ENCODE data around the gene RAB3GAP1.

The RAB3GAP1 gene

DNA sequence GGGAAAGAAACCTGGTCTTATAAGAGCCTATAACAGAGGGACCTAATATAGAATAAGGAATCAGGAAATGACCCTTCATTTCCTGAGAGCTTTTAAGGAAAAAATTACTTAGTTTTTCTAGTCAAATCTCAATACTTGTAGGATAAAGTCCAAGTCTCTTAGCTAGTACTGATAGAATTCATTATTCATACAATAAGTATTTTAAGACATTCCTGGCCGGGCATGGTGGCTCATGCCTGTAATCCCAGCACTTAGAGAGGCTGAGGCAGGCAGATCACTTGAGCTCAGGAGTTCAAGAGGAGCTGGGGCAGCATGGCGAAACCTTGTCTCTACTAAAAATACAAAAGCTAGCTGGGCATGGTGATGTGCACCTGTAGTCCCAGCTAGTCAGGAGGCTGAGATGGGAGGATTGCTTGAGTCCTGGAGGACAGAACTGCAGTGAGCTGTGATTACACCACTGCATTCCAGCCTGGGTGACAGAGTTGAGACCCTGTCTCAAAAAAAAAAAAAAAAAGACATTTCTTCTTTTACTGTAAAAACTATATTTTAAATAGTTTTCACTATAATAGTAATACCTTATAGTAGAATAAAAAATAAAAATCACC, 3.2 kb downstream of the RAB3GAP1 start:
- no peak for DNase-seq (ENCODE audit: low read depth)
- no peak overlapping the region for H3K4me3 ChIP-seq (ENCODE audit: low read depth, low read length)
- TF ChIP-seq, protein P1, sequence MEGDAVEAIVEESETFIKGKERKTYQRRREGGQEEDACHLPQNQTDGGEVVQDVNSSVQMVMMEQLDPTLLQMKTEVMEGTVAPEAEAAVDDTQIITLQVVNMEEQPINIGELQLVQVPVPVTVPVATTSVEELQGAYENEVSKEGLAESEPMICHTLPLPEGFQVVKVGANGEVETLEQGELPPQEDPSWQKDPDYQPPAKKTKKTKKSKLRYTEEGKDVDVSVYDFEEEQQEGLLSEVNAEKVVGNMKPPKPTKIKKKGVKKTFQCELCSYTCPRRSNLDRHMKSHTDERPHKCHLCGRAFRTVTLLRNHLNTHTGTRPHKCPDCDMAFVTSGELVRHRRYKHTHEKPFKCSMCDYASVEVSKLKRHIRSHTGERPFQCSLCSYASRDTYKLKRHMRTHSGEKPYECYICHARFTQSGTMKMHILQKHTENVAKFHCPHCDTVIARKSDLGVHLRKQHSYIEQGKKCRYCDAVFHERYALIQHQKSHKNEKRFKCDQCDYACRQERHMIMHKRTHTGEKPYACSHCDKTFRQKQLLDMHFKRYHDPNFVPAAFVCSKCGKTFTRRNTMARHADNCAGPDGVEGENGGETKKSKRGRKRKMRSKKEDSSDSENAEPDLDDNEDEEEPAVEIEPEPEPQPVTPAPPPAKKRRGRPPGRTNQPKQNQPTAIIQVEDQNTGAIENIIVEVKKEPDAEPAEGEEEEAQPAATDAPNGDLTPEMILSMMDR (IDR thresholded peaks at IDR 0.05; ENCODE audit: low read depth, low read length, missing control alignments) = no peak

DNA sequence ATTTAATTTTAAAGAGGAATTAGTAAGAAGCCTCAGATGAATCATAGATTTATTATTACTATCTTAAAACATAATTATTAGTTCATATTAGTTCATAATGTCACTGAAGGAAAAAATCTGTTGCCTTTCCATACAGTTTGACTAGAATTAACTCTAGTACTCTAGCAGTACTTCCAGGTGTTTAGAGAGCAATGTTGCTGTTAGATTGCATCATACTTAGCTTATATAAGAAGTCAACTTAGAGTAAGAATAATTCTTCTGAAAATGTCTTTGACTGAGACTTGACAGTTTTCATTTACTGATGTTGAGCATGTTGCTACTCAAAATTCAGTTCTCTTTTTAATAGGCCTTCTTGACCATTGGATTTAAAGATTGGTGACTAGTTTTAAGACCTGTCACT, 4.7 kb downstream of the RAB3GAP1 start:
- H3K4me3 ChIP-seq (ENCODE audit: low read depth, low read length) = no peak overlapping the region
- DNase-seq (ENCODE audit: low read depth) = no peak
- TF ChIP-seq, protein P1 (IDR thresholded peaks at IDR 0.05; ENCODE audit: low read depth, low read length, missing control alignments) = no peak

DNA sequence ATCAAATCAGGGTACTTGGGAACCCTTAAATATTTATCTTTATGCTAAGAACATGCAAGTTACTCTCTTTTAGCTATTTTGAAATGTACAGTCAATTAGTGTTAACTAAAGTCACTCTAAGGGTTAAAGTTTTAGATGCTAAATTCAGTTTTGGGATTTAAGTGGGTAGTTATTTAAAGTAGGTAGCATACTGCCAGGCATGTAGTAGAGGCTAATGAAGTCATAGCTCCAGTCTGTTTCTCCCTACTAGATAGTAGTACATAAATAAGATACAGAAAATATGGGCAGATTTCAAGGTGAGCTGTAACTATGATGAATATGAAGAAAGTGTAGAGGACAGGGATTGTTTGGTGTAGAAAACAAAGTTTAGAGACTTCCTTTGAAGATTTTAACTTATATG, 7.5 kb downstream of the RAB3GAP1 start:
- H3K4me3 ChIP-seq (ENCODE audit: low read depth, low read length) = no peak overlapping the region
- TF ChIP-seq, protein P1 (IDR thresholded peaks at IDR 0.05; ENCODE audit: low read depth, low read length, missing control alignments) = no peak
- DNase-seq (ENCODE audit: low read depth) = no peak

DNA sequence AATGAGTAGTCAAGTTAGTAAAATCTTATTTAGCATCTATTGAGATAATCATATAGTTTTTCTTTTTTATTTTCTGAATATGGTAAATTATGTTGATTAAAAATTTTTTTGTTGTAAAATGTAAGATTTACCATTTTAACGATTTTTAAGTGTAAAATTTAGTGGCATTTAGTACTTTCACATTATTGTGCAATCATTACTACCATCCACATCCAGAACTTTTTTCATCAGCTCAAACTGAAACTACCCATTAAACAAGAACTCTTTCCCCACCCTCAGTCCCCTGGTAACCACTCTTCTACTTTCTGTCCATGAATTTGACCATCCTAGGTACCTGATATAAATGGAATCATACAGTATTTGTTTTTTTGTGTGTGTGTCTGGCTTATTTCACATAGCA, 11.1 kb downstream of the RAB3GAP1 start:
- TF ChIP-seq, protein P1 (IDR thresholded peaks at IDR 0.05; ENCODE audit: low read depth, low read length, missing control alignments) = no peak
- H3K4me3 ChIP-seq (ENCODE audit: low read depth, low read length) = no peak overlapping the region
- DNase-seq (ENCODE audit: low read depth) = no peak

DNA sequence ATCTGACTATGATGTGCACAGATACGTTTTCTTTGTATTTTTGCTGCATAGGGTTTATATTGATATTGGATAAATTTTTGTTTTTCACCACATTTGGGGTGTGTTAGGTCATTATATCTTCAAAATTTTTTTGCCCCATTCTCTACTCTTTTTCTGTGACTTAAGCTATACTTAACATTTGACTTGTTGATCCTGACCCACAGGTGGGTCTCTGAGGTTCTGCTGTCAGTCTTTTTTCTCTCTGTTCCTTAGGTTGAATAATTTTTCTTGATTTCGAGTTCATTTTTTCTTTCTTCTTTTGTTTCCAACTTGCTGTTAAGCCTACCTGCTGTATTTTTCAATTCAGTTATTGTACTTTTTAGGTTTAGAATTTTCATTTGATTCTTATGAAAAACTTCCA, 12.1 kb downstream of the RAB3GAP1 start:
- DNase-seq (ENCODE audit: low read depth) = no peak
- no peak overlapping the region for H3K4me3 ChIP-seq (ENCODE audit: low read depth, low read length)
- TF ChIP-seq, protein P1 (IDR thresholded peaks at IDR 0.05; ENCODE audit: low read depth, low read length, missing control alignments) = no peak

DNA sequence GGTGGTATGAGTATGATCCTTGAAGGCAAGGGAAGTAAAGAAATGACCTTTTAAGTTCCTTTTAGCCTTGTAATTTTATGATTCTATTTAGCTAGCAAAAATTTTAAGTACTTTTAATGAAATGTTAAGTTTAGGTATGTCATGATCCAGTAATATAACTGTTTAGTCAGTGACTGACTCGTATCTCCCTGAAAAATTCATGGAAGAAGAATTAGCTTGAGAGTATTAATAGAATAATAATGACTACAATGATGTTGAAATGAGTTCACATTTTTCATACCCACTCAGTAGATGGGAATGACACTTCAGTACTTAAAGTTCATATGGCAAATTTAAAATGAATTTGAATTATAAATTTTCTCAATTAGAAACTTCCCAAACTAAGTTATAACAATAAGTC, 14.6 kb downstream of the RAB3GAP1 start:
- TF ChIP-seq, protein P1 (IDR thresholded peaks at IDR 0.05; ENCODE audit: low read depth, low read length, missing control alignments) = no peak
- H3K4me3 ChIP-seq (ENCODE audit: low read depth, low read length) = no peak overlapping the region
- DNase-seq (ENCODE audit: low read depth) = no peak
